ENCODE data around the gene LDLRAD1. TPM values are rescaled to one million over a fixed set of nuclear protein-coding genes. Genes with fewer than 3 reads are reported as not detected.
"Not testable (repeated sequence)": the region's sequence is repeated elsewhere in the genome, so short reads cannot be mapped to it uniquely, and the experiment has no call there.

LDLRAD1 gene
- polyA plus RNA-seq, 3 donors: 0.07 TPM; not detected in 2

DNA sequence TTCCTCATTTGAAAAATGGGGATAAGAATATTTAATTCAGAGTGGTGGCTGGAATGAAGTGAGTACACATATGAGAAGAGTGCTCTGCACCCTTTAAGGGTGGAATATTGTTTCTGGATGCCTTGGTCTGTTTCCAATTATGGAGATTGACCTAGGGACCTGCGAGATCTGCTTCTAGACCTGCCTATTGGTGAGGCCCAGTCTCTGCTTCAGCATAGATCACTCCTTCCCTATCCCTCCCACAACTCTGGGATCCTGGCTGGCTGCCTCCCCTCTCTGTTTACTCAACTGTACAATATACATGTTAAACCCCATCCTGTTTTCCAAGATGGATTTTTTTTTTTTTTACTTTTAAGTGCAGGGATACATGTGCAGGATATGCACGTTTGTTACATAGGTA lies 6.4 kb upstream of the LDLRAD1 start:
- no peak for DNase-seq (ENCODE audit: extremely low read depth in 1 of 11, low read depth in 9 of 11, low spot score in 4 of 11)

DNA sequence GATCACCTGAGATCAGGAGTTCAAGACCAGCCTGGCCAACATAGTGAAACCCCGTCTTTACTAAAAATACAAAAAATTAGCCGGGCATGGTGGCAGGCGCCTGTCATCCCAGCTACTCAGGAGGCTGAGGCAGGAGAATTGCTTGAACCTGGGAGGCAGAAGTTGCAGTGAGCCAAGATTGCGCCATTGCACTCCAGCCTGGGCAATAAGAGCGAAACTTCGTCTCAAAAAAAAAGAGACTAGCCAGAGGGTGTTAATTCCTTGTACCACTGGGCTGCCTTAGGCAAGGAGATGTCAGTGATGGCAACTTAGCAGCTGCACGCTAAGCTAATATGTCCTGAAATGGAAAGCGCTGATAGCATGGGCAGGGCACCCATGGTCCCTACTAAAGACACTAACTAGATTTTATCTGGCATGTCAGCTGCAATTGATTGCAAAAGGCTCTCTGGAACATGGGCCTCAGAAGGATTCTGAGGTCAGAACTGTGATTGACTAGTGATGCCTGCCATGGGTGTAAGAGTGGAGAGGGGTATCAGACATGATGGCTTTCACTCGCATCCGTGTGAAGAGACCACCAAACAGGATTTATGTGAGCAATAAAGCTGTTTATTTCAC lies 1.7 kb upstream of the LDLRAD1 start:
- not testable (repeated sequence) for DNase-seq (ENCODE audit: extremely low read depth in 1 of 11, low read depth in 9 of 11, low spot score in 4 of 11)

DNA sequence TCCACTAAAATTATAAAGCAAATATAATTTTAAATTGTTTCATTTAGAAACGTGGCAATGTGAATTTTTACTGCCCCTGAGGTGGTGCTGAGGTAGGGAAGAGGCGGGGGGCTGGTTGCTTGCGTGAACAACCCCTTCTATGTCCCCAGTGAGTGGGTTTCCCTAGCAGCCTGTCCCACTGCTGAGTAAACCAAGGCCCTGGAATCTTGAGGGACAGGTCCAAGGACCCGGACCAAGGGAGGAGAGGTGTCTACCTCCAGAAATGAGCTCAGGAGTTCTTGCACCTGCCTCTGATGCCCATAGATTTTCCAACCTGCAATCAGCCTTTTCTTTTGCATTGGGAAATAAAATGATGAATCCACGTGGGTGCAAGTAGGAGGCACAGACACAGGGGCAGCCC lies 649 bp upstream of the LDLRAD1 start:
- DNase-seq (ENCODE audit: extremely low read depth in 1 of 11, low read depth in 9 of 11, low spot score in 4 of 11): no peak

DNA sequence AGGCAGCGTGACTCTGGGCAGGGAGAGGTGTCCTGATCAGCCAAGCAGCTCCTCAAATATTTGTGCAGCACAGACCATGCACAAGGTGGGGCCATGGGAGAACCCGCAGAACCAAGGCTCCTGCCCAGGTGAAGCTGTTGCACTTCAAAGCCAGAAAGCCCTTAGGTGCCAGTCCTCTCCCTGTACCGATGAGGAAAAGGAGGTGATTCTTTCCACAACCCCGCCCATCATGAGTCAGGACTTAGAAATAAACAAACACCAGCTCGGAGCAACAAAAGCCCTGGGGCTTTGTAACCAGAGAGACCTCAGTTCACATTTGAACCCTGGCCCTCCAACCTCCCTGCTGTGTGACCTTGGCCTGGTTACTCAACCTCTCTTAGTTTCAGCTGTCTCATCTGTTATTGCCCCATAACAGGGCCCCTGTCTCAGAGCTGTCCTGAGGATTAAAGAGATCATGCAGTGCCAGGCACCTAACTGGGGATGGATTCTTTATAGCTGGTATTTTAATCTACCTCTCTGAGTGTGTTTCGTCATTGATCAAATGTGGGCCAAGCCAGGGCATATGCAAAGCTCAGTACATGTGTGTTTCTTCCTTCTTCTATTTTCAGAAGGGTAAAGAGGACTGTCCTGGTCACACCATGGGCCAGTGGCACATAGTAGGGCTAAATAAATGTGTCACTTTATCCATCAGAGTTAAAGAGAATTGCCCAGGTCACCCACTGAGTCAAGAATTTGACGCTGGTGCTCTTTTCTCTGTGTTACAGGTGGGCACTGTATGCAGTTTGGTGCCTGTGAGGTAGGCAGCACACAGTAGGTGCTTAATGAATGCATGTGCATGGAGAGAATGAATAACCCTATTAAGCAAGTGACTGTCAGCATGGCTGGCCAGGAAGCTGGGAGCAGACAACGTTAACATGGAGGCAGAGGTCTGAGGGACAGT lies 1.4 kb downstream of the LDLRAD1 start:
- DNase-seq (ENCODE audit: extremely low read depth in 1 of 11, low read depth in 9 of 11, low spot score in 4 of 11): no peak

DNA sequence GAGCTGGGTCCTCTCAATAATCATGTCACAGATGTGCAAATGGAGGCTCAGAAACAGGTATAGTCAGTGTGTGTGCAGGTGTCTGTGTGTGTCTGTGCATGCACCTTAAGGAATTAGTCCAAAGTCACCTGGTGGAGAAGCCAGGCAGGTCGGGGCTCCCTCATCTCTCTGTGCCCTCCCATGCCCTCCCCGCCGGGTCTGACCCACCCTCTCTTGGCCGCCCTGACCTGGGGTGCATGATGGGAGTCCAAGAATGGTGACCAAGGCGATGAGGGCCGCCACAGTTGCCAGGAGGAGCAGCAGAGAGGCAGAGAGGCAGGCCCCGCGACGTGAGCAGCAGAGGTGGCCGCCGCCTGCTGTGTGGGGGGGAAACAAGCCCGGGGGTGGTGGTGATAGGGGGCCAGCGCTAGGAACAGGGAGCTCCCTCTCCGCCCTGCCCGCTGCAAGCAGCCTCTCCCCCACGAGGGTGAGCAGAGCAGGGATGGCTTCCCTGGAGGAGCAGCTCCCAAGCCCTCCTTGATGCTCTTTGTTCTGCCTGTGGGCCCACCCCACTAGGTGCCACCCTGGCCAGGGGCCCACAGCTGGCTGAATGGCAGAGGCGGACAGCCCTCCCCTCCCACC lies 3.9 kb downstream of the LDLRAD1 start:
- DNase-seq (ENCODE audit: extremely low read depth in 1 of 11, low read depth in 9 of 11, low spot score in 4 of 11): no peak

DNA sequence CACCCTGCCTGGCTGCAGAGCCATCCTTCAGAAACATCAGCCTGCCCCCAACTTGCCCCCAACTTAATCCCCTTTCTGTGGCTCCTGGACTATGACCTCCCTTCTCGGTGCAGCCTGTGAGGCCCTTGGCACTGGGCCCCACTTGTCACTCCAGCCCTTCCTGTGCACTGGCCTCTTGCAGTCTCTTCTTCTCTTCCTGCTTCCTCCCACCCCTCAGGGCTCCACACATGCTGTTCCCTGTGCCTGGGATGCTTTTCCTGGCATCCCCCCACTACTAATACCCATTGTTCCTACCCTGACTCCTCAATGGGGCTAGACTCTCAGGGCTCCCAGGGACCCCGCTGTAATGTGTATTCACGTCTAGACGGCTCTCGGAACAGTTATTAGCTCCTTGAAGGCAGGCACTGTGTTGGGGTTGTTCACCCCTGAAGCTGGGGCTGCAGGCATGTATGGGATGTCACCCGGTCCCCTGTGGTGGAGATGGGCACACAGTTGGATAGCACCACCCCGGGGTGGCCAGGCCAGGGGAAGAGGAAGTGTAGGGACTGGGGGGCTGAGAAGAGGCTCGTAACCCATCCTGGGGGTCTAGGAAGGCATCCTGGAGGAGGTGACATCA lies 4.5 kb downstream of the LDLRAD1 start:
- DNase-seq (ENCODE audit: extremely low read depth in 1 of 11, low read depth in 9 of 11, low spot score in 4 of 11): no peak

DNA sequence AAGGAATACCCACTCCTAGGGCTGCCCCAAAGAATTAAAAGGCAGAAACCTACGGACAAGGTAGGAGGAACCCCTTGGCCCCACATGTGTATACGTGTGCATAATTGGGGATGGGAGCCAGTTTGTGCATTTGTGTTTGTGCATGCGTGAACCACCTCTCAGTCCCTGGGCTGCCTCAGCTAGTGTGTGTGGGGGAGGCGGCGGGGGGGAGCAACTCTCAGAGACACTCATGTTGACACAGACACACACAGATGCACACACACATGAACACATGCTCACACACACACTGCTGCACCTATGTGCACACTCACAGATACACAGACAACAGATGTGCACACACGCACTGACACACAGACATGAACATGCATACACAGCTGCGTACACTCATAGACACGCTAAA lies 5.1 kb downstream of the LDLRAD1 start:
- no peak for DNase-seq (ENCODE audit: extremely low read depth in 1 of 11, low read depth in 9 of 11, low spot score in 4 of 11)

DNA sequence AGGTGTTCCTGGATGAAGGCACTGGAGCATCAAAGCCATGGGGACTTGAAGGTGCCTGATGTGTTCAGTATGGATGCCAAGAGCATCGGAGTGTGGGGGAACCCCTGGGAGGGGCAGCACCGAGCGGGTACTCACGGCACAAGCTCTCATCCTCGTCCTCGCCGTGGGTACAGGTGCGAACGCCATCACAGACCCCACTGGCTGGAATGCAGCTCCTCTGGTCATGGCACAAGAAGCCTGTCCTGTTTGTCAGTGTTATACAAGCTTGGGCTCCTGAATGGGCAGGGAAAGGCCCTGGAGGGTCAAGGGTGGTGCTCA lies 6.0 kb downstream of the LDLRAD1 start:
- no peak for DNase-seq (ENCODE audit: extremely low read depth in 1 of 11, low read depth in 9 of 11, low spot score in 4 of 11)

DNA sequence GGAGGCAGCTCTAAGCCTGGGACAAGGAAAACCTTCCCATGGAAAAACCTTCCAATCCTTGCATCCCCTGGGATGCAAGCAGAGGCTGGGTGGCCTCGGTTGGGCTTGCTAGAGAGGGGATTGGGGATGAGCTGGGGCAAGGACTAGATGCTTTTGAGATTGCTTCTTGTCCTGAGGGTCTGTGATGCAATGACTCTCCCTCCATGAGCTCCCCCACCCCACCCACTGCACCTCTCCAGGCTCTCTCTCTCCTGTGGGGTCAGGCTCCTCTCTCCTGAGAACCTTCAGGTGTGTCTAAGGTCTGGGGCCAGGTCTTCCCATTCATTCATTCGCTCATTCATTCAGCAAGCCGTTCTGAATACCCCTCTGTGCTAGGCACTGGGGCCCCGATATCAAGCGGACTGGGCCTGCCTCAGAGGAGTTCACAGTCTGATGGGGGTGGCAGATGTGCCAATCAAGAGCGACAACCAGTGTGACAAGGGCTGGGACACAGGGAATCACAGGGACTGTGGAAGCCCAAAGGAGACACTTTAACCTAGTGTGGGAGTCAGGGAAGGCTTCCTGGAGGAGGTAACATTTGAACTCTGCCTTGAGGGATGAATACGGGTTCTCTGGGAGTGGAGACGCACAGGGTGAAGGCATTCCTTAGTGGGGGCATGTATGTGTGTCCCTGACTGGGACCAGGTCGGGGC lies 6.5 kb downstream of the LDLRAD1 start:
- DNase-seq (ENCODE audit: extremely low read depth in 1 of 11, low read depth in 9 of 11, low spot score in 4 of 11): no peak

DNA sequence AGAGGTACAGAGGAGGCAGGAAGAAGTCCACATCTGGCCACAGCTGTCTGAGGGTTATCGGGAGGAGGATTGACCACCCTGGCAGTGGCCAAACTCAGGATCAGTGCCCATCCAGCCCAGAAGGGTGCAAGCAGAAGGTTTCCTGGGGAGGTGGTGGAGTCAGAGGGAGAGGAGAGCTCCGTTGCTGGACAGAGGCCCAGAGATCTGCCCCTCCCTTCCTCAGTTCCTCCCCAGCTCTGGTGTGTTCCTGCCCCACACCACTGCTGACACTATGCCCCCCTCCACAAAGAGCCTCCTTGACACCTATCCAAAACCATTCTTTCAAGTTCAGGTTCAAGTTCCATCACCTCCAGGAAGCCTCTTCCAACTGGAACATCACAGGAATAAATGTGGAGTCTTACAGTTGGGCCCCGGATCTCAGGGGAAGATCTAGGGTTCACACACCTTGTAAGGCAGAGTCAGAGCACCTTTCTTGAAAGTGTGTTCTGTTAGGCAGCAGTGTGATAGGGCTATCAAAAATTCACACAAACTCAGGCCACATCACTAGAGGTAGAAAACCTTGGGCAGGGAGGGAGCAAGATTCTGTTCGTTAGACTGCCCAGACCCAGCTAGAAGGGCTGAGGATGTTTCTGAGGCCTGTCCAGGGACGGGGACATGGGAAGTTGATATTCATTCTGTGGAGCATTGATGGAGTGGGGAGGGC lies 7.4 kb downstream of the LDLRAD1 start:
- no peak for DNase-seq (ENCODE audit: extremely low read depth in 1 of 11, low read depth in 9 of 11, low spot score in 4 of 11)

DNA sequence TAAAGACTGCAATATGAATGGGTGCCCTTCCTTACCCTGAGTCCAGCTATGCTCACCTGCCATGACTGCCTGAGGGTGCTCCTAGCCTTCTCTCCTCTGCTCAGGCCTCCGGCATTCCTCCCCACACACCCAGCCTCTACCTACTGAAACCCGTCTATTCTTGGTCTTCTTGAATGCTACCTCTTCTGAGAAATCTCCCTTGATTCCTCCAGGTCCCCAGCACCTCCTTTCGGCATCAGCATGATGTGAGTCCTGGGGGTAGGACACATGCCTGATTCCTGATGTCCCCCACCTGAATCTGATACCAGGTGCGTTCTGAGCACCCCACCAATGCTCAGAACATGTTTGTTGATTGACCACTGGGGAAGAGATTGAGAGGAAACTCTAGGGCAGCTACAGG lies 8.6 kb downstream of the LDLRAD1 start:
- DNase-seq (ENCODE audit: extremely low read depth in 1 of 11, low read depth in 9 of 11, low spot score in 4 of 11): no peak

DNA sequence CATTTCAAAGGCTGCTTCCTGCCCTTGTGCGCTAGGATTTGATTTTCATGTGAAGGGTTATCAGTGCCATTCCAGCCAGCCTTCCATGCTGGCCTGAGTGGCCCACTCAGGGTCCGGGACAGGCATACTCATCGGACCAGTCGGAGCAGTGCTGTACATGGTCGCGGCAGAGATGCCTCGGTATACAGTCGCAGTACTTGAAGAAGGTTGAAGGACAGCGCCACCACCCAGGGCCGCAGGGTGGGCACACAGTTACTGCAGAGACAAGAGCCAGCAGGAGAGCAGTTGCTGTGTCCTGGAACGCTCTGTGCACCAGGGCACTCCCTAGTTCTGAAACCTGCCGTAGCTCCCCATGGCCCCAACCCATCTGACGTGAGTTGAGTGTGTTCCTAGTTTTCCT lies 9.1 kb downstream of the LDLRAD1 start:
- no peak for DNase-seq (ENCODE audit: extremely low read depth in 1 of 11, low read depth in 9 of 11, low spot score in 4 of 11)

DNA sequence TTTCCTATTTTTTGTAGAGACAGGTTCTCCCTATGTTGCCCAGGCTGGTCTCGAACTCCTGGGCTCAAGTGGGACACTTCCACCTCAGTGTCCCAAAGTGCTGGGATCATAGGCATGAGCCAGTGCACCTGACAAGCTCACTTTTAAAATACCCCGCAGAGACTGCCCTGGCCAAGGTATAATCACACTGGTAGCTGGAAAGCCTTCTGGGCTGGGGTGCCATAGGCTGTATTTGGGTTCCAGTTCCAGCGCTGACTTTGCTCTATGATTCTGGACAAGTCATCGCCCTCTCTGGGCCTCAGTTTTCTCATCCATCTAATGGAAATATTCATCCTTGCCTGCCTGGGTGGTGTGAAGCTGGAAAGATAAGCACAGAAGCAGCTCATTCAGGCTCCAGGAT lies 10.4 kb downstream of the LDLRAD1 start:
- DNase-seq (ENCODE audit: extremely low read depth in 1 of 11, low read depth in 9 of 11, low spot score in 4 of 11): no peak

DNA sequence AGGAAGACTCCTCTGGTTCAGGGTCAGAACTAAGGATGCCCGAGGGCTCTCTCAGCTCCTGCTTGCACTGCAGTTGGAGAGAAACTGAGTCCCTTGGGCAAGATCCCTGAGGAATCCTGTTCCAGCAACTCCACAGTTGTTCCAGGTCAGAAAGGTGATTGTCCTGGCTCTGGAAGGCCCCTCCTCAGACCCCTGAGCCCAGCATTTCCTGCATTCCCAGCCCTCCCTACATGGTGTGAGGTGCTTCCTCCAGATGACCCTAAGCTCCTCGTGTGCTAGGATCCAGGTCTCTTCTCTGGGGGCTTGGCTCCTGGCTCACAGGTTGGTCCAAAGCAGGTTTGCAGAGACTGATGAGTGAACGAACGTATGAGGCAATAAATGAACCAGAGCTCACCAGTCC lies 11.5 kb downstream of the LDLRAD1 start:
- DNase-seq (ENCODE audit: extremely low read depth in 1 of 11, low read depth in 9 of 11, low spot score in 4 of 11): no peak

DNA sequence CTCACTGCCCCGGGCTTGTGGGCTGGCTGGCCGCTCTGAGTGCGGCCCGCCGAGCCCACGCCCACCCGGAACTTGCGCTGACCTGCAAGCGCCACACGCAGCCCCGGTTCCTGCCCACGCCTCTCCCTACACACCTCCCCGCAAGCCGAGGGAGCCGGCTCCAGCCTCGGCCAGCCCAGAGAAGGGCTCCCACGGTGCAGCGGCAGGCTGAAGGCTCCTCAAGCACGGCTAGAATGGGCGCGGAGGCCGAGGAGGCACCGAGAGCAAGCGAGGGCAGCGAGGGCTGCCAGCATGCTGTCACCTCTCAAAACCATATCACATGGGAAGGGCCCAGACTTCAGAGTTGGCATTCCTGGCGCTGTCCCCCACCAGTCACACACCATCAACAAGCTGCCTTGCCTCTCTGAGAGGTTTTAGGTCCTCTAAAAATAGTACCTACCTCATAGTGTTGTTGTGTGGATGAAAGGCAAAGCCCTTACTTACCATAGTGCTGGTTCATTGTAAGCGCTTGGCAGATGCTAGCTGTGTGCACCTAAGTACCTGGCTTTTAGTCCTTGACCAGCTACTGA lies 13.4 kb downstream of the LDLRAD1 start:
- DNase-seq (ENCODE audit: extremely low read depth in 1 of 11, low read depth in 9 of 11, low spot score in 4 of 11): no peak

DNA sequence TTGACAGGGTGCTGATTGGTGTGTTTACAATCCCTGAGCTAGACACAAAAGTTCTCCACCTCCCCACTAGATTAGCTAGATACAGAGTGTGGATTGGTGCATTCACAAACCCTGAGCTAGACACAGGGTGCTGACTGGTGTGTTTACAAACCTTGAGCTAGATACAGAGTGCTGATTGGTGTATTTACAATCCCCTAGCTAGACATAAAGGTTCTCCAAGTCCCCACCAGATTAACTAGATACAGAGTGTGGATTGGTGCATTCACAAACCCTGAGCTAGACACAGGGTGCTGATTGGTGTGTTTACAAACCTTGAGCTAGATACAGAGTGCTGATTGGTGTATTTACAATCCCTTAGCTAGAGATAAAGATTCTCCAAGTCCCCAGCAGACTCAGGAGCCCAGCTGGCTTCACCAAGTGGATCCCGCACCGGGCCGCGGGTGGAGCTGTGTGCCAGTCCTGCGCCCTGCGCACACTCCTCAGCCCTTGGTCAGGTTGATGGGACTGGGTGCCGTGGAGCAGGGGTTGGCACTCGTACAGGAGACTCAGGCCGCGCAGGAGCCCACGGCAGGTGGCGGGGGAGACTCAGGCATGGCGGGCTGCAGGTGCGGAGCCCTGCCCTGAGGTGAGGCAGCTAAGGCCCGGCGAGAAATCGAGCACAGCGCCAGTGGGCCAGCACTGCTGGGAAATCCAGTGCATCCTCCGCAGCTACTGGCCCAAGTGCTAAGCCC lies 14.1 kb downstream of the LDLRAD1 start:
- DNase-seq (ENCODE audit: extremely low read depth in 1 of 11, low read depth in 9 of 11, low spot score in 4 of 11): not testable (repeated sequence)

DNA sequence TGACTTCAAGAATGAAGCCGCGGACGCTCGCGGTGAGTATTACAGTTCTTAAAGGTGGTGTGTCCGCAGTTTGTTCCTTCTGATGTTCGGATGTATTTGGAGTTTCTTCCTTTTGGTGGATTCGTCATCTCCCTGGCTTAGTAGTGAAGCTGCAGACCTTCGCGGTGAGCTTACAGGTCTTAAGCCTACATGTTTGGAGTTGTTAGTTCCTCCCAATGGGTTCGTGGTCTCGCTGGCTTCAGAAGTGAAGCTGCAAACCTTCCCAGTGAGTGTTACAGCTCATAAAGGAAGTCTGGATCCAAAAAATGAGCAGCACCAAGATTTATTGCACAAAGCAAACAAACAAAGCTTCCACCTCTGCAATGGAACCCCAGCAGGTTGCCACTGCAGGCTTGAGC lies 14.7 kb downstream of the LDLRAD1 start:
- DNase-seq (ENCODE audit: extremely low read depth in 1 of 11, low read depth in 9 of 11, low spot score in 4 of 11): no peak
